CD4-positive, CD25-positive, alpha-beta regulatory T cell (primary cell): ENCODE results near the gene FNDC11. TPM values are rescaled to one million over a fixed set of nuclear protein-coding genes. Genes with fewer than 3 reads are reported as not detected.

Source experiments
- ATAC-seq, 2 donors: fragments of 150-1000 bp; cut with Tn5 transposase; one replicate each; pipeline ENCODE4 v1.10.0; 2021; ENCODE audit warnings: low read depth in 2 of 2, moderate number of reproducible peaks in 2 of 2, moderate library complexity in 1 of 2
- DNase-seq, 3 donors: peaks; one replicate each; pipeline versions ENCODE4 v3.0.0 to v3.0.0-alpha.2; 2012 to 2022; ENCODE audit warnings: mixed read lengths in 1 of 3
- H3K27ac ChIP-seq: one replicate; pipeline ENCODE4 v1.7.0; 2013; ENCODE audit warnings: mild to moderate bottlenecking, low read length; ENCODE audit not compliant: insufficient read depth, poor library complexity, severe bottlenecking
- H3K27me3 ChIP-seq: one replicate; pipeline ENCODE4 v1.7.0; 2013; ENCODE audit warnings: low read length; ENCODE audit not compliant: control insufficient read depth, insufficient read depth
- H3K36me3 ChIP-seq: one replicate; pipeline ENCODE4 v1.7.0; 2013; ENCODE audit warnings: mild to moderate bottlenecking, low read length, moderate library complexity; ENCODE audit not compliant: control insufficient read depth, insufficient read depth
- H3K4me1 ChIP-seq: 2 replicates; pipeline ENCODE4 v1.7.0; 2013; ENCODE audit warnings: mild to moderate bottlenecking, low read length; ENCODE audit not compliant: insufficient read depth, control insufficient read depth, poor library complexity, severe bottlenecking
- H3K4me3 ChIP-seq: one replicate; pipeline ENCODE4 v1.7.0; 2013; ENCODE audit warnings: low read depth, mild to moderate bottlenecking, low read length, moderate library complexity
- H3K9me3 ChIP-seq, 2 experiments: 1 replicate in 1 of 2; 2 replicates in 1 of 2; pipeline ENCODE4 v1.7.0; 2013; ENCODE audit warnings: low read length in 2 of 2, mild to moderate bottlenecking in 1 of 2, moderate library complexity in 1 of 2; ENCODE audit not compliant: control insufficient read depth in 2 of 2
- H3K27ac Mint-ChIP-seq, 3 donors: one replicate each; pipeline ENCODE4 v1.8.0; 2020 to 2022; ENCODE audit warnings: mild to moderate bottlenecking in 3 of 3, mixed read lengths in 3 of 3, moderate library complexity in 2 of 3
- H3K27me3 Mint-ChIP-seq: one replicate; pipeline ENCODE4 v1.8.0; 2022; ENCODE audit warnings: mild to moderate bottlenecking, mixed read lengths
- H3K36me3 Mint-ChIP-seq: one replicate; pipeline ENCODE4 v1.8.0; 2020; ENCODE audit warnings: mixed read lengths
- H3K4me1 Mint-ChIP-seq, 4 donors: one replicate each; pipeline ENCODE4 v1.8.0; 2020 to 2022; ENCODE audit warnings: mixed read lengths in 4 of 4, mild to moderate bottlenecking in 1 of 4
- H3K4me3 Mint-ChIP-seq, 4 donors: one replicate each; pipeline ENCODE4 v1.8.0; 2020 to 2022; ENCODE audit warnings: mild to moderate bottlenecking in 4 of 4, mixed read lengths in 4 of 4, moderate library complexity in 3 of 4
- H3K9me3 Mint-ChIP-seq, 7 donors: one replicate each; pipeline ENCODE4 v1.8.0; 2020 to 2022; ENCODE audit warnings: mixed read lengths in 7 of 7, mild to moderate bottlenecking in 3 of 7, moderate library complexity in 2 of 7
- polyA plus RNA-seq, 4 donors: library from polyadenylated mRNA; unstranded; fragments of 300-500 nt; fragmentation: Illumina TruSeq; gene quantifications; one replicate each; pipeline ENCODE4 v1.2.3, GENCODE V29; 2021
- total RNA-seq: library from RNA; stranded (reverse); gene quantifications from one replicate; pipeline ENCODE4 v1.2.3, GENCODE V29; 2022

Gene FNDC11
- total and polyA plus RNA-seq, 5 donors from 2014 or later, result 0.07 to 1.5 (median 0.18) TPM

DNA sequence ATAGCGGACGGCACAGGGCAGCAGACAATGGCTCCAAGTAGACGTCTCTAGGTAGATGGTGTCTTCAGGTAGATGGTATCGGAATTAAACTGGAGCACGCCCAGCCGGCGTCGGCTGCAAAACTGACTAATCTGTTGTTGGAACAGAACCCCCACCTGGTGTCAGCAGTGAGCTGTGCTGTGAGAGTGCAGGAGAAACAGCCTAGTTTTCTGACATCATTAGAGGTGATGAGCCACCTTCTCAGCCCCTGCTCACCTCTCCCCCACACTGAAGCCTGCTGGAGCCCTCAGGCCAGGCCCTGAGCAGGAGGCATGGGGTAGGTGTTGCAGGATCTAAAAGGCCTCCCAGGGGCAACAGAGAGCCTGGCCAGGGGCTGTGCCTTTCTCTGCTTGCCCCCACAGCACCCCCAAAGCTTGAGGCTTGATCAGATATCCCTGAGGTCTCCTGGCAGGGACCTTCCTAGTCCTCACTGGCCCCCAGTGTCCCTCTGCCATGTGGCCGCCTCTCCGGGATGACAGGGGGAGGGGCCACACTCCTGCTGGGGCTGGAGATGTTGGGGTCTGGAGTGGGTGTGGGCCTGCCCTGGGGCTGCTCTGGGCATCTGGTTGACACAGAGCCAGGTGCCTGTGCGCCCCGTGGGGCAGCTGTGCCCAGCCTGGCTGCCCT lies 27.0 kb downstream of the FNDC11 start:
- peak; percentile 51 to 77 (median 76) for DNase-seq
- no peaks in the 10 kb centered on the region for H3K9me3 ChIP-seq
- H3K27me3 ChIP-seq, result no peaks in the 10 kb centered on the region
- Mint-ChIP-seq H3K9me3 (peaks cover 0 to 2% (median 0%) of the 10 kb centered on the region in 7 donors), H3K4me1 (peaks cover 0 to 10% (median 4%) of the 10 kb centered on the region in 4 donors), H3K36me3 (no peaks in the 10 kb centered on the region), H3K4me3 (peak overlapping the region in 1 of 4 donors; percentile 18), H3K27me3 (peaks cover 10% of the 10 kb centered on the region), H3K27ac (no peak overlapping the region)
- no peak overlapping the region for H3K27ac ChIP-seq
- H3K4me3 ChIP-seq, result no peak overlapping the region
- peaks cover 4% of the 10 kb centered on the region for H3K4me1 ChIP-seq
- ATAC-seq, result peak; percentile 91 to 94
- H3K36me3 ChIP-seq, result no peaks in the 10 kb centered on the region

- H3K27me3 ChIP-seq, result no peaks in the 10 kb centered on the region
- no peak overlapping the region for H3K4me3 Mint-ChIP-seq
These were observed 28.6 kb downstream of the FNDC11 start for GRCh38 chr20:63582382-63583063.

DNA sequence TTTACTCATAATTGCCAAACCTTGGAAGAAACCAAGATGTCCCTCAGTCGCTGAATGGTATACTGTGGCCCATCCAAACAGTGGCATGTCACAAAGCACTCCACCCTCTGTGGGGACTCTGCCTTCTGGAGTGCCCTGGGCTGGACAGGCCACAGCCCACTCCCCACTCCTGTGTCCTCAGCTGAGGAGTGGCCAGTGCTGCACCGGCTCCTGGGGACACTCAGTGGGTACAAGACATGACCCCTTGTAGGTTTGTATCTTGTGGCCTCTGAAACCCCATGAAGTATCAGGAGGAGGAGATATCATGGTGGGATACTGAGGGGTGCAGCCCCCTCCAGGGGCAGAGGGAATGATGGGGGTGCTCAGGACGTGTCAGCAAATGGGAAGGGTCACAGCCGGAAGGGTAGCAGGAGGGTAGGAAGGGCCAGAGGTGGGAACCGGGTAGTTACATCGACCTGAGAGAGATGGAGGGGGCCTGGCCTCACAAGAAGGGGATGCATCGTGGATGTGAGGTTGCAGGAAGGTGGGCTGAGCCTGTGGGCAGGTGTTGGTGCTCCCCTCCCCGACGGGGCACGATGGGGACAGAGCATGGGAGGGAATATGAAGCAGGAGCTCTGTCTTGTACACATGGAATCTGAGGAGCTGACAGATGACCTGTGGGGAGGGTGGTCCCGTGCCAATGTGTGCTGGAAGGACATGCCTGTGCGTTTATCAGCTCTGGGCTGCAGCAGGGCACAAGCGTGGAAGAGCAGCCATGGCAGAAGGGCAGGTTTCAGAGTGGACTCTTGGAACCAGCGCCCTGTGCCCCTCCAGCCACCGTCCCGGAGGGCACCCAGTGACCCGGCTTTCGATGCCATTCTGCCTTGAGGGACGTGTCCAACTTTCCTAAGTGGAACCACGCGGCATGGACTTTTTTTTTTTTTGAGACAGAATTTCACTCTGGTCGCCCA lies 31.9 kb downstream of the FNDC11 start:
- no peaks in the 10 kb centered on the region for H3K27me3 ChIP-seq
- no peaks in the 10 kb centered on the region for H3K9me3 Mint-ChIP-seq
- H3K27ac ChIP-seq, result no peak overlapping the region
- peaks cover 5% of the 10 kb centered on the region for H3K36me3 Mint-ChIP-seq
- H3K27me3 Mint-ChIP-seq, result peaks cover 1% of the 10 kb centered on the region
- H3K9me3 ChIP-seq, result no peaks in the 10 kb centered on the region
- peaks cover 9% of the 10 kb centered on the region for H3K36me3 ChIP-seq
- no peak for DNase-seq
- H3K4me1 Mint-ChIP-seq, result peaks cover 0 to 11% (median 3%) of the 10 kb centered on the region in 4 donors
- peak overlapping the region in 1 of 3 donors; percentile 95 for H3K27ac Mint-ChIP-seq
- H3K4me3 Mint-ChIP-seq, result no peak overlapping the region
- peaks cover 3% of the 10 kb centered on the region for H3K4me1 ChIP-seq
- no peak overlapping the region for H3K4me3 ChIP-seq
- ATAC-seq, result no peak

More at GRCh38 chr20:63582382-63583063, 28.6 kb downstream of the FNDC11 start:
- Mint-ChIP-seq H3K4me1 (peaks cover 0 to 12% (median 1%) of the 10 kb centered on the region in 4 donors), H3K27me3 (peaks cover 10% of the 10 kb centered on the region), H3K36me3 (no peaks in the 10 kb centered on the region), H3K27ac (no peak overlapping the region), H3K9me3 (no peaks in the 10 kb centered on the region)
- peaks cover 4% of the 10 kb centered on the region for H3K4me1 ChIP-seq
- no peak for DNase-seq
- no peaks in the 10 kb centered on the region for H3K9me3 ChIP-seq
- no peak overlapping the region for H3K27ac ChIP-seq
- ATAC-seq, result no peak
- H3K4me3 ChIP-seq, result no peak overlapping the region
- H3K36me3 ChIP-seq, result no peaks in the 10 kb centered on the region

- ATAC-seq, result no peak
These were observed 32.8 kb downstream of the FNDC11 start for GRCh38 chr20:63586797-63587196.

DNA sequence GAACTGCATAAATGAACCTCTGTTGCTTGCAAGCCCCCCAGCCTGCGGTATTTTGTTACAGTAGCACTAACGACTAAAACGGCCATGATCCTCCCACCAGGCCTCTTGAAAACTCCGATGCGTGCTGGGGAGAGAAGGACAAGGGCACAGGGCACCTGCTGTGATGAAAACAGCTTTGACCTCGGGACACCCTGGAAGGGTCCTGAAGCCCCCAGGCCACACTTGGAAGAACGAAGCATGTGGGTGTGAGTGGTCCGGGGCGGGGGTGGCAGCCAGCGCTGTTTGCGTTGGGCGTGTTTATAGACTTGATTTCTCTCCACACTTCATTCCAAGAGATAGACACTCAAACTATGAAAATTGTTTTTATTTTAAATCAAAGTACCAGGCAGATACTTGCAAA lies 33.3 kb downstream of the FNDC11 start:
- no peak for DNase-seq
- peaks cover 0 to 14% (median 5%) of the 10 kb centered on the region in 4 donors for H3K4me1 Mint-ChIP-seq

More at GRCh38 chr20:63586797-63587196, 32.8 kb downstream of the FNDC11 start:
- H3K9me3 ChIP-seq, result no peaks in the 10 kb centered on the region
- no peak overlapping the region for H3K27ac ChIP-seq
- H3K4me3 ChIP-seq, result no peak overlapping the region
- Mint-ChIP-seq H3K27me3 (no peaks in the 10 kb centered on the region), H3K27ac (peak overlapping the region in 1 of 3 donors; percentile 66), H3K36me3 (peaks cover 9% of the 10 kb centered on the region), H3K4me3 (no peak overlapping the region), H3K4me1 (peaks cover 0 to 14% (median 5%) of the 10 kb centered on the region in 4 donors), H3K9me3 (no peaks in the 10 kb centered on the region)
- DNase-seq, result no peak
- no peaks in the 10 kb centered on the region for H3K27me3 ChIP-seq
- peaks cover 17% of the 10 kb centered on the region for H3K36me3 ChIP-seq
- H3K4me1 ChIP-seq, result no peaks in the 10 kb centered on the region

GRCh38 chr20:63587776-63588591 lies 34.0 kb downstream of the FNDC11 start:
- Histone ChIP-seq H3K27me3 (no peaks in the 10 kb centered on the region), H3K4me1 (no peaks in the 10 kb centered on the region), H3K9me3 (no peaks in the 10 kb centered on the region), H3K36me3 (peaks cover 24% of the 10 kb centered on the region), H3K4me3 (no peak overlapping the region), H3K27ac (no peak overlapping the region)
- no peak overlapping the region for H3K4me3 Mint-ChIP-seq
- no peaks in the 10 kb centered on the region for H3K9me3 Mint-ChIP-seq
- peaks cover 0 to 14% (median 5%) of the 10 kb centered on the region in 4 donors for H3K4me1 Mint-ChIP-seq
- ATAC-seq, result no peak
- H3K27ac Mint-ChIP-seq, result peak overlapping the region in 2 of 3 donors; percentile 41 to 74
- peaks cover 10% of the 10 kb centered on the region for H3K36me3 Mint-ChIP-seq
- no peaks in the 10 kb centered on the region for H3K27me3 Mint-ChIP-seq
- no peak for DNase-seq

More for the DNA sequence above, 33.3 kb downstream of the FNDC11 start:
- Histone ChIP-seq H3K4me3 (no peak overlapping the region), H3K4me1 (no peaks in the 10 kb centered on the region), H3K27me3 (no peaks in the 10 kb centered on the region), H3K27ac (no peak overlapping the region), H3K36me3 (peaks cover 20% of the 10 kb centered on the region), H3K9me3 (no peaks in the 10 kb centered on the region)
- H3K36me3 Mint-ChIP-seq, result peaks cover 9% of the 10 kb centered on the region
- ATAC-seq, result no peak
- peak overlapping the region in 1 of 3 donors; percentile 62 for H3K27ac Mint-ChIP-seq
- H3K27me3 Mint-ChIP-seq, result no peaks in the 10 kb centered on the region
- no peaks in the 10 kb centered on the region for H3K9me3 Mint-ChIP-seq
- H3K4me3 Mint-ChIP-seq, result no peak overlapping the region

DNA sequence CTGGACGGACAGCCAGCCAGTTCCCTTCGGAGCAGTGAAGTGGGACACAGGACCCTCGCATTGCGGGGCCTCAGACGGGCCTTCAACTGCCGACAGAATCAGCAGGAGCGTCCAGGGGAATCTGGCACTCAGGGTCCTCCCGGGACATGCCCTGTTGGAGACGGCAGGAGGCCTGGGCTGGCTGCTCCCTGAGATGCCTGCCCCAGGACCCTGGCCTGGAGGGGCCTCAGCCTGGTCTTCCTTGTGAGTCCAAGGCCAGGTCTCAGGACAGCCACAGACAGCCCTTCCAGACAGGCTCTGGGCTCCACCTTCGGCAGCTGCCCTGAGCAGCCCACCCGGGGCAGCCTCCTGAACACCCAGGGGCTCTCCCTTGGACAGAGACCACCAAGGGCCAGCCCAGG lies 34.7 kb downstream of the FNDC11 start:
- peaks cover 0 to 19% (median 5%) of the 10 kb centered on the region in 4 donors for H3K4me1 Mint-ChIP-seq

More for the DNA sequence above, 34.7 kb downstream of the FNDC11 start:
- Mint-ChIP-seq H3K27ac (no peak overlapping the region), H3K36me3 (peaks cover 16% of the 10 kb centered on the region), H3K27me3 (no peaks in the 10 kb centered on the region), H3K4me3 (no peak overlapping the region), H3K9me3 (peaks cover 0 to 2% (median 0%) of the 10 kb centered on the region in 7 donors)
- ATAC-seq (no peak), DNase-seq (no peak)
- peaks cover 25% of the 10 kb centered on the region for H3K36me3 ChIP-seq
- no peaks in the 10 kb centered on the region for H3K4me1 ChIP-seq
- no peak overlapping the region for H3K4me3 ChIP-seq
- no peaks in the 10 kb centered on the region for H3K27me3 ChIP-seq
- H3K9me3 ChIP-seq, result no peaks in the 10 kb centered on the region
- H3K27ac ChIP-seq, result no peak overlapping the region
